ENCODE results near the gene NISCH. TPM values are rescaled to one million over a fixed set of nuclear protein-coding genes. Genes with fewer than 3 reads are reported as not detected.

Gene NISCH
- 45.6 TPM for polyA plus RNA-seq (2013, experiment 1 of 2; ENCODE audit: insufficient read length)
- 47.4 TPM for polyA plus RNA-seq (2013, experiment 2 of 2; ENCODE audit: insufficient read length)

DNA sequence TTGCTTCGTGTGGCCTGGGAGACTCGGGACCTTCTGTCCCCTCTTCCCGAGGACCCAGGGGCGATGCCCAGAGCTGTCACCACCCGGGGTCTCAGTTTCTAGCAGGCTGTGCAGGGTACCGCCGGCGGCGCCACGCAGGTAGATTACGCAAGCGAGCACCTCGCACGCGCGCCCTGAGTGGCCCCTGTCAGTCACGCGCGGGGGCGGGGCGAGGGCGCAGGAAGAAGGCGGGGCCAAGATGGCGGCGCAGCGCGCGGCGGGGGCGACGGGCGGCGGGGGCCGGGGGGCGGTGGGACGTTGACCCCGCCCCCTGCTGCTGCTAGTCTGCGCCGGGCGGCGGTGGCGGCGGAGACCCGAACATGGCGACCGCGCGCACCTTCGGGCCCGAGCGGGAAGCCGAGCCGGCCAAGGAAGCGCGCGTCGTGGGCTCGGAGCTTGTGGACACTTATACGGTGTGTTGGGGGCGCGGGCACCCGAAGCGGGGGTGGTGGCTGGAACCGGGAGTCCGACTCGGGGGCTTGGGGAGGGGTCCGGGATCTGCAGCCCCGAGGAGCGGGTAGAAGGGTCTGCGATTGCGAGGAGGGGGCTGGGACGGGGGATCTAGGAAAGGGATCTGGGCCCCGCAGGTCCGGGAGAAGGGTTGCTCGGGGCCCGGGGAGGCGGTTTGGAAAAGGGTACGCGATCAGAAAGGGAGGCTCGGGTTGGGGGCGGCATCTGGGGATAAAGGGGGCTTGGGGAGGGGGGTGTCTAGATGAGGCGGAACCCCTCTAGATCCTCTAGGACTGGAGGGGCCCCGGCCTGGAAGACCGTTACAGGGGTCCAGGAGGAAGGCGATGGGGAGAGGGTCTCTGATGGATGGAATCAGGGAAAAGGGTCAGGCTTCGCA is at the start of gene NISCH:
Gene NISCH, plus strand, starts transcription at position 322 of the 886 bp plus-strand sequence. Its CDS starts 38 bp downstream, at position 360.
- peak; percentile 75 for DNase-seq

DNA sequence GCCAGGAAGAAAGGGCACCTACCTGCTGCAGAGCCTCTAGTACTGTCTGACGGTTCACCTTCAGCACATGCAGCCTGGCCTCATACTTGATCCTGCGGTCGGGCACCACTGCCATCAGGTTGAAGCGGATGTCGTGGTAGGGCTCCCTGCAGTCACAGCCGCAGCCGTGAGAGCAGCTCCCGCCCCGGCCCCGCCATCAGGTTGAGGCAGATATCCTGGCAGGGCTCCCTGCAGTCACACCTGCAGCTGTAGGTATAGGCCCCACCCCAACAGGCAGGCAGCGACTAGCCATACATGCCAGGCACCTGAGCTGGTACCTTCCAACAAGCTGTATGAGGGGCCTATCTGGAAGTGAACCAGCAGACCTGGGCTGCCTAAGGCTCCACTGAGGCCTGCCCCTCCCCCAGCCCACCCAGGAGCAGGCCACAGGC is 49.2 kb upstream of the NISCH start:
- no peak for DNase-seq

DNA sequence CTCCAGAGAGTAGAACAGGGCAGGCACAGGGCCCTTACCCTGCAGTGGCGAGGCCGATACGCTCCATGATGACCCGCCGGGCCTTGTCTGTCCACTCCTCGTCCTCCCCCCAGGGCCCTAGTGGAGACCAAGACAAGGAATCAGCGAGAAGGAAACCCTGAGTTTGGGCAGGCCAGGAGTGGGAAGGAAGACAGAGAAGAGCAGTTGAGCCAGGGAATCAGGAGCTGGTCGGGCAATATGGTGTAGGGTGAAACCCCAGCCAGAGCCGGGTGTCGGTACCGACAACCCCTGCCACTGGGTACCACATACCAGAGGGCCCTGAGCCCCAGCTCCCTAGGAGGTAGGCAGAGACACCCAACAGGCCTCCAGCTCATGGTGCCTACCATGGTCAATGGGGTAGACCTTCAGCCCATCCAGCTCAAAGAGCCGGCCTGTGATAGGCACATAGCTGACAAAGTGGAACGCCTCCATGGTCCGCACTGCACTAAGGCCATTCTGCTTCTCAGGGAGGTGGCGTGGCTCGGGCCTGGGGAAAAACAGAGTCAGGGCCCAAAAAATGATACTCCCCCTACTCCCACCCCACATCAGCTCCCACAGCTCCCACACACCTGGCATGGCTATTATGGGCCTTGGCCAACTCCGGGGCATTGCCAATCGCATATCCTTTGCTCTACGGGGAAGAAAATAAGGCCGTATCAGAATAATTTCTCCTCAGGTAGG is 48.5 kb upstream of the NISCH start:
- no peak for DNase-seq

DNA sequence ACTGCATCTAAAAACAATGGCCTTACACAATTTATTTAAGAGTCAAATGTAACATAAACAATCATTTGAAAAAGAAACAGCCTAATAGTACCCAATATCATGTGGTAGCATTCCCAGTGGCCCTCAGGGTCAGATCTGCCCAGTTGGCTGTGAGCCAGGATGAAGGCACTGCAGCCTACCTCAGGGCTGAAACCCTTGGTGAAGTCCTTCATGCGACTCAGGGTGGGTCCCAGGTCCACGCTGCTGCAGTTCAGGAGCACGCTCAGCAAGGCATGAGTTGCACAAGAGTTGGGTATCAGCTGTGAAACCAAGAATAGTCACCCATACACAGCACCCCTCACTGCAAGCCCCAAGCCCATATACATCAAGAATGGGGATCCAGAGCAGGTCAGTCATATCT is 47.6 kb upstream of the NISCH start:
- no peak for DNase-seq

DNA sequence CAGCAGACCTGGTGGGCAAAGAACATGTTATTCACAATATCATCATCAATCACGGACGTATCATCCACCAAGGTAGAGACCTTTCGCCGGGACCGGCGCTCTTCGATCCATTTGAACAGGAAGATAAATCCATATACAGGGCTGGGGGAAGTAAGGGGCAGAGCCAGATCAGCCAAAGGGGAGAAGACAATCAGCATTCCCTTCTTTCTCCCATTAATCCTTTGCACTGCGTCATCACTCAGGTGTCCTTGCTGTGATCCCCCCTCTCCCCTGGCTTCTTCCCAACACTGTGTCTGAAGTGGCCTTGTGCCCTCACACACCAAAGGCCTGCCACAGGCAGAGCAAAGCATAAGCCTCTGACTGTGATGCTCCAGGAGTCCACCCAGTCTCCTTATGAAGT is 46.9 kb upstream of the NISCH start:
- DNase-seq: no peak

DNA sequence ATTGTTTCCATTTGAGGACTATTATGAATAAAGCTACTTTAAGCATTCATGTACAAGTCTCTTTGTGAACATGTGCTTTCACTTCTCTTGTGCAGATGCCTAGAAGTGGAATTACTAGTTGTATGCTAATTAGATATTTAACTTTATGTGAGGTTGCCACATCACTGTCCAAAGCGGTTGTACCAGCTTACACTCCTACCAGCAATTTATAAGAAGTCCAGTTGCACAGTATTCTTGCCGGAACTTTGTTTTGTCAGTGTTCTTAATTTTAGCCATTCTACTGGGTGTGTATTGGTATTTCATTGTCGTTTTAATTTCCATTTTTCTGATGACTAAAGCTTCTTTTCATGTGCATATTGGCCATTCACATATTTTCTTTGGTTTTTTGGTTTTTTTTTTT is 39.6 kb upstream of the NISCH start:
- no peak for DNase-seq

DNA sequence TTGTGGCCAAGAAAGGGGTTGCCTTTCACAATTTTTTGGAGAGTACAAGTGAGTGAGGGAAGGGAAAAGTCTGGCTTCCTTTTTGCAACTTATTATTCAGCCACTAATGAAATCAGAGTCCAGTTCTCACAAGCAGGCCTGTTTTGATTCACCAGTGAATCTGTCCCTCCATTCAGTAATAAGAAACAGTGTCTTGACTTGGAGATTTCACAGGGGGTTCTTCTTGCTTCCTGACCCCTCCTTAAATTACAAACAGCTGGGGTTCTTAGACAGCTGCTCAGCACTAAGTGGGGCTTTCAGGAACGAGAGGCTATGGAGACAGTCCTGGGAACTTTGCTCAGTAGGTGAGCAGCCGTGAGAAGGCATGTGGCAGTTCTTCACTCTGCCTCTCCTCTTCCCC is 35.0 kb upstream of the NISCH start:
- no peak for DNase-seq

DNA sequence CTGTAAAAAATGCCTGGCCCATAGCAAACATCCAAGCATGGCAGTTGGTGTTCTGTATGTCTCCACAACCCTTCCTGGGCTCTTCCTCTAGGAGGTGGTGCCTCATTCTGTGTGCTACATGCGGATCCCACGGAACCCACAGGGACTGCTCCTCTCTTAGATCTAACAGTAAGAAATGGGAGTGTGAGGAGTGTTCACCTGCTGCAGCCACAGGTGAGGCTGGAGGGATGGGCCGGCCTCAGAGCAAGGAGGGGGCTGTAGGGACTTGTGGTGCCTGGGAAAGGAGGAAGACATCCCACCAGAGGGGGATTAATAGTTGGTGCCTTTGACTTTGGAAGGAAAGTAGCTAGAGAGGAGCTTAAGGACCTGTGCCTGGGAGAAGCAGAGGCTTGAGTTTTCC is 32.7 kb upstream of the NISCH start:
- DNase-seq: no peak

DNA sequence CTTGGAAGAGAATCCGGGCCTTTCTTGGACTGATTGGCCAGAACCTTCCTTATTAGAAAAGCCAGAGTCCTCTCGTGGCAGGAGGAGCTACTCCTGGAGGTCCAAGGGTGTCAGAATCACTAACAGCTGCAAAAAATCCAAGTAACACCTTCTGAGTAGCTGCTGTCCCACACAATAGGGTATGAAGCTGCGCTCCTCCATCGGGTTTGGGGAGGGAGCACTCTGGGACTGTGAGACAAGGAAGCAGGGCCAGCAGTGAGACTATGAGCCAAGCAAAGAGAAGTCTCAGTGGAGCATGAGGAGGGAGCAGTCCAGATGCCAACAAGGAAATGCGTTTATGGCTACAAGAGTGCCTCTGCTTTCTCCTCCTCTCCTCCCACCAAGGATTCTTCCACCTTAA is 32.2 kb upstream of the NISCH start:
- no peak for DNase-seq

DNA sequence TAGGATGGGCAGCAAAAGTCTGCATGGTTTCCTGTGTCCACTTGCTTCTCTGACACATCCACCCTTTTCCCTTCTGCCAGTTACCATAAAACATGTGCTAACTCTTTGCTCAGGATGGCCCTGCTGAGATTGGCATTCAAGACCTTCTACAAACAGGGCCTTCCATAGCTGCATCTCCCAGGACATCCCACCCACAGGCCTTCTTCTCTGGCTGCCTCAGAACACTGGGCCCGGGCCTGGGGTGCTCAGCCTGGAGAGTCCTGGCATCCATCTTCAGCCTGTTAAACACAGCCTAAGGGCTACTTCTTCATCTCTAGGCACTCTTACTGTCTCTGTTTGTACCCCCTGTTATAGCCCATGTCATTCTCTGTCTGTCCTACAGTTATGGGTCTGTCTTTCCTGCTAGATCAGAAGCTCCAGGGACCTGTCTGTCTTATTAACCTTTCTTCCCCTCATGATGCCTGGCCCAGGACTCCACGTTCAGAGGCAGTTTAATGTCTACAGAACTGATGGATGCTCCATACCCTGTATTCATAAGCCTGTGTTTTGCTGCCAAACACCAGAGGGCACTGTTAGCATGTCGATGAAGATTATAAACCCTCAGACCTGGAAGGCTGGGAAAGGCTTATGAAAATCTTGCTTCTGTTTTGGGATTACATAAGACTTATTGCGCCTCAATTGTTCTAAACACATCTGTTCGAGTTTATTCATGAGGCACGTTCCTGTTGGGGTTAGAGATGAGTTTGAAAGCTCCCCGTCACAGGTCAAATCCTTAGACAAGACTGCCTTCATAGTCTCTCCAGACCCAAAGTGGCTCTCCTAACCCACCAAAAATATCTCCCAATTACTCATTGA is 27.0 kb upstream of the NISCH start:
- peak; percentile 69 for DNase-seq

DNA sequence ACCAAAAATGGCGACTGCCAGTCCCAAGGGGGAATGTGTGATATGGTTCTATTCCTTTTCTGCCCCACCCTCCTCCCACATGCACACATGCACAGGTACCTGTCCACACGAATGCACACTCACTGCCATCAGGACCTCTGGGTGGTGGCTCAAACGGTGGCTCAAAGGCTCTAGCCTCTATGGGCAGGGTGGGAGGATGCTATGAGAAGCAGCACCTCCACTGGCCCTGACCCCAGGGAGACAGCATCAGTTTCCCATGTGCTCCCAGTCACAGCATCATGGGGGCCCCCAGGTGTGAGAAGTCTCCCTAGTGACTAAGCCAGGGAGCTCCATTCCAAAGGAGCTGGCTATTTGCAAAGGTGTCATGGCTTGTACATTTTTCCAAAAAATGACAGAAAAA is 26.4 kb upstream of the NISCH start:
- no peak for DNase-seq

DNA sequence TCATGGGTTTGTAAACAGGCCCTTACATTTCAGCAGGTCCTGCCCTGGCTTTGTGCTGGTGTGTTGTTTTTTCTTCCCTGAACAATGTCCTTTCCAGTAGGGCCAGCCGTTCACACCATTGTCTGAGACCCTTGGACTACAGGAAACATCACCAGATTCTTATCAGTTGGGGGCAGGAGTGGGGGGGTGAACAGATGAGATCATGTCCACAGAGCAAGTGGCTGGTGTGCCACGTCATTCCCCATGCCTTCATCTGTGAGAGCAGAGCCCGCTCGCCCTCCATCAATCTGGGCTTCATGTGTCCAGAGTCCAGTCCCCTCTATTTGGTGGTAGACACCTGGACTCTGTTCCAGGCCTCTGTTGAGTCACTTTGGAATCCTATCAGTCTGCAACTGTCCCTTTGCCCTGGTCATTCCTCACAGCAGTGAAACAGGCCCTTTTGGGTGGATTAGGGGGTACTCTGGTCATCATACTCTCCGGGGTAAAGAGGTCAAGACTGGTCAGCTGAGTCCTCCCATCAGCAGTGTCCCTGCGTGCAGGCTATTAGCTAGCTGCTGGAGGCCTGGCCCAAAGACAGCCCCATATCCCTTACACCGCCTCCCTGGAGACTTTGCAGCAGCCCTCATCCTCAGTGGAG is 25.5 kb upstream of the NISCH start:
- no peak for DNase-seq

DNA sequence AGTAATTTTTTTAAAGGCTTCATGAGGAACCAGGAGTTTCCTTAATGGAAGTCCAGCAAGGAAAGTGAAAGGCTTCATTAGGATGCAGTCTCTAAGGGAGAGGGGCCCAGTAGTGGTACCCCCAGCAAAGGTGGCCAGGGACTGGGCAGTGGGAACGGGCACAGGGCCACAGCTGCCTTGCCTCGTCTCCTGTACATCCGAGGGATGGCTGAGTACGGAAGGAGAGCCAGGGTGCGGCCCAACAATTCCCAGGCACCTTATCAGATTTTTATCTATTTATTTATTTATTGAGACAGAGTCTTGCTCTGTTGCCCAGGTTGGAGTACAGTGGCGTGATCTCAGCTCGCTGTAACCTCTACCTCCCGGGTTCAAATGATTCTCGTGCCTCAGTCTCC is 25.0 kb upstream of the NISCH start:
- DNase-seq: no peak

DNA sequence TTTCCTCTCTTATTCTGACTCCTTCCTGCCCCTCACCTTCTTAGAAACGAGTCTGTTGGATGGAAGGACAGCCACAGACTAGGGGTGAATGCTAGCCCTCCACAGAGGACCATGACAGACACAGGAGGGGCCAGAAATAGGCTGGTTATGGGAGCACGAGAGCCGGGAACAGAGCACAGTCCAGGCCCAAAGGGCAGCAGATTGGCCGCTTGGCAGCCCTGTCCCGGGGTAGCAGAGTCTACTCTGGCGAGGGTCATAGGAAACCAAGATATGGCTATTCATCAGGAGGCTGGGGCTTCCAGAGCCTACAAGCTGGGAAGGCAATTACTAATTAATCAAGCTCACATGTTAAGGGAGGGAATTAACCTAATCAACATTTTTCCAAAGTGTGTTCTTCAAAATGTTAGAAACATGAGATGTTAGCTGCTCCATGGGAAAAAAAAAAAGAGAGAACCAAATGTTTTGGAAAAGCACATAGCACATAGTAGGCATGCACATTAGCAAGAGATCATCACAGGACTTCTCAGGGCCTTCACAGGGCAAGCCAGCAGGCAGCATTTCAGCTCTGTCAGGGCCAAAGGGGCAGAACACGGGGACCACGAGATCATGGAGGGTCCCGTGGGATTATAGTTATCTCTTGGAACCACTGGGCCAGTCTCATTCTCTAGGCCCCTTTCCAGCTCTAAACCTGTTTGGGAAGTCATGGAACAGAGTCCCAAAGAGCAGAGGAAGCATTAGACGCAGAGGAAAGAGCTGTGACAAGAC is 23.8 kb upstream of the NISCH start:
- no peak for DNase-seq

DNA sequence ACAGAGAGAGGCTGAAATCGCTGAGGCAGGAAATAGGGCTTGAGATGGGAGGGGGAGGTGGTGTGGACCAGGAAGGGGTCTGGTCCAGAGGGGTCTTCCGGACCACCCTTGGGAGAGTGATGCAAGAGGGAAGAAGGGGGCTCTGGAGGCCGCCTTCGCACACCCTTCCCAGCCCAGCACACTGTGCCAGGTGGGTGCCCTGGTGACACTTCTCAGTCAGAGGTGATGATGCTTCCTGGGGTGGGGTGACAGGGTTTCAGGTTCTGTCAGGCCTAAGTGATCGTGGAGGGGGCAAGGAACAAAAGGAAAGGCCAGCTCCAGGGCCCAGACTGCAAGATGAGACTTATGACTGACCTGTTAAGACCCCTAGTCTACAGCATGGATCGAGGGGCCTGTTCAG is 23.2 kb upstream of the NISCH start:
- no peak for DNase-seq

DNA sequence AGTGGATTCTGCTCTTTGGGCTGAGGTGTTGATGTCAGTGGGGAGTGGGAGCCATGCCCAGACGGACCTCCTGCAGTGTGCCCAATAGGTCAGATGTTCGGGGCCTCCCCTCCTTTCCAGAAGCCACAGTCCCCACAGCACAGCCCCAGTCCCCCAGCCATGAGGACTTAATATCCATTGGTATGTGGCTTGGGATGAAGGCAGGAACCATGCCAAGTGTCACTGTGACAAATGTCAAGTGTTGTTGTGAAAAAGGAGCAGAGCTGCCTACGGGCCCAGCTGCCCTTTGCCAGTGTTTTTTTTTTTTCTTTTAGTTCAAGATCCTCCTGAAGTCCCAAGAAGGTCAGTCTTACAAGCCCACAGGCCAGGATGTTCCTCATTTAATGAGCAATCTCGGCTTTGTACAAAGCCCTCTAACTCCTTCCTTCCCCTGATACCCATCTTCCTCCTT is 22.7 kb upstream of the NISCH start:
- DNase-seq: no peak

DNA sequence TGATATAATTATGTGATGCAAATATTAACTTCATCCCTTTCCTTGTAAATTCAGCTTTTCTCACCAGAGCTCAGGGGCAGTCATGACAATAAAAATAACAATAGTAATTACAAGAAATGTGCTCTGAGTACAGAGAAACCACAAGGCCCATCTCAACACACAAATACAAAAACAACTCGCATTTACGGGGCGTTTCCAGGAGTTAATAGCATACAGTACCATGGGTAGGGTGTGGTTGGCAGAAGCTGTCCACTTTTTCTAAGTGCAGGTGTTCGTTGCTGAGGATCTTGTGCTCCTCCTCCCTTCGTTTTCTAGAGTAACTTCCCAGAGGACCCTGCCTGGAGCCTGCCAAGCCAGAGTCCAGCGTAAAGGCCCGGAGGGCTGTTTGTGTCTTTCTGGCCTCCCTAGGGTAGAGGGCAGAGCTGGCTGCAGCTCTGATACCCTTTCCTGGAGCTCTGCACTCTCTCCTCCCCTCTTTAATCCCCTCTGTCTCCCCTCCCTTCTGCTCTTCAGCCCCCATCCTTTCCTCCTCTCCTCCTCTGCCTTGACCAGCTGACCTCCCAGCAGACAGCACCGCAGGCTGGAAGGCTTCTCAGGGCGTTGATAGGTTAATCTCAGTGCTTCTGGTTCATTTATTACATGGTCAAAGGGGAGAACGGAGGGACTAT is 21.9 kb upstream of the NISCH start:
- no peak for DNase-seq

DNA sequence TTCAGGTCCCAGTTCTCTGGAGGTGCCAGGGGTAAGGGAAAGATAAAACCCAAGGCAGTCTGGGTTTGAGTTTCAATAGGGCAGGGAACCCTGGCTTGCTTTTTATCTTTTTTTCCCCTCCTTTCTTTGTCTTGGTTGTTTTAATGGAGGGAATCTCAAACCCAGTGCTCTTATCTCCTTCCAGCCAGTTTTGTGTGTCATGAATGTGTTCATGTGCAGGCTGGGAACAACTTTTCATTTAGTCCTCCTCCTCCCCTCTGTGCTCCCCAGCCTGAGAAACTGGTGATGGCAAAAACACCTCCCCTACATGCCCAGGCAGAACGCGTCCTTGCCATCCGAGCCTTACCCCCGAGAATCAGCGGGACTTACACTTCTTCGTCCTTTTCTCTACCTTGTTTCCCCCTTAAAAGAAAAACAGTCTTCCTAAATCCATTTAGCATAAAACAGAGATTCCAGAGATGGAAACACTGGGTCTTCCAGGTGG is 21.4 kb upstream of the NISCH start:
- DNase-seq: no peak

DNA sequence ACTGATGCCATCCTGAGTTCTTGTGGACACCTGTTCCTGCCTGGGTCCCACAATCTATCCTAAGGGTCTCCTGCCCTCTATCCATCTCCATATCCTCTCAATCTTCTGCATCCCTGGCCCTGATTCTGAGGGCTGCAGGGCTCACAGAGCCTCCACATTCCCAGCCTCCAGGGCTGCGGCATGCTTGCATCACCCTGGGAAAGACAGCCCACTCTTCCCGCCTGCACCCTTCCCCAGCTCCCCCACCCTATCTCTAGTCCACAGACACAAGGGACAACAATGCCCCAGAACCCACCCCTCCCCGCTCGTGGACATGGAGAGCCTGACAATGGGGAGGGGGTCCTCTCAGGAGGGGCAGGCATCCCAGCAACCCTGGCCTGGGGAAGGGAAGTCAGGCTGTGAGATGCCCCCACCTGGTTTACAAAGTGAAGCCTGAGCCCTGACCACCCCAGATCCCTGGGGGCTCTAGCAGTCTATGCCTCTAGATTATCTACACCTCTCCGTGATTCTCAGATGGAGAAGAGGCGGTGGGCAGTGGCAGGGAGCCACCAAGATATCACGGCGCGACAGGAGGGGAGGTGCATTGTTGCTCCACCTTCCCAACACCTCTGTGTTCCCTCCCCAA is 20.8 kb upstream of the NISCH start:
- DNase-seq: no peak
